ENCODE measurements around the gene SH3GL1.

- TF ChIP-seq, protein P1, sequence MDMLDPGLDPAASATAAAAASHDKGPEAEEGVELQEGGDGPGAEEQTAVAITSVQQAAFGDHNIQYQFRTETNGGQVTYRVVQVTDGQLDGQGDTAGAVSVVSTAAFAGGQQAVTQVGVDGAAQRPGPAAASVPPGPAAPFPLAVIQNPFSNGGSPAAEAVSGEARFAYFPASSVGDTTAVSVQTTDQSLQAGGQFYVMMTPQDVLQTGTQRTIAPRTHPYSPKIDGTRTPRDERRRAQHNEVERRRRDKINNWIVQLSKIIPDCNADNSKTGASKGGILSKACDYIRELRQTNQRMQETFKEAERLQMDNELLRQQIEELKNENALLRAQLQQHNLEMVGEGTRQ (IDR thresholded peaks at IDR 0.05; ENCODE audit: low read depth, low read length): no peak
- no peak for TF ChIP-seq CTCF (conservative IDR thresholded peaks at IDR 0.05; ENCODE audit: low read depth, low read length)
- no peak for TF ChIP-seq POLR2A (IDR thresholded peaks at IDR 0.05; ENCODE audit: low read depth, low read length)
- no peak for TF ChIP-seq SMC3 (IDR thresholded peaks at IDR 0.05; ENCODE audit: low read depth, low read length)
- TF ChIP-seq RFX5 (IDR thresholded peaks at IDR 0.05; ENCODE audit: low read depth, low read length): no peak
- TF ChIP-seq RCOR1 (IDR thresholded peaks at IDR 0.05; ENCODE audit: insufficient replicate concordance, low read length): no peak
- TF ChIP-seq BHLHE40 (IDR thresholded peaks at IDR 0.05; ENCODE audit: low read depth, low read length): no peak
- TF ChIP-seq MXI1 (IDR thresholded peaks at IDR 0.05; ENCODE audit: borderline replicate concordance, low read depth, low read length): no peak
- TF ChIP-seq ELK1 (IDR thresholded peaks at IDR 0.05; ENCODE audit: borderline replicate concordance, low read depth, low read length): no peak
These were observed 81.2 kb downstream of the SH3GL1 start for GRCh38 chr19:4319067-4319718.

Measured in IMR-90 (cell line).